HG02763 (cell line): Measurements from ENCODE around the gene SLC35E4.
A peak's percentile ranks its signal among the peaks of the same experiment; 100 is the strongest.
"Not testable (repeated sequence)": the region's sequence is repeated elsewhere in the genome, so short reads cannot be mapped to it uniquely, and the experiment has no call there.

ENCODE experiments used
- ATAC-seq: cut with Tn5 transposase; IDR thresholded peaks from one replicate; pipeline ENCODE4 v1.9.1; 2021; ENCODE audit warnings: mild to moderate bottlenecking, moderate library complexity; ENCODE audit not compliant: unreplicated experiment

The SLC35E4 gene, protein sequence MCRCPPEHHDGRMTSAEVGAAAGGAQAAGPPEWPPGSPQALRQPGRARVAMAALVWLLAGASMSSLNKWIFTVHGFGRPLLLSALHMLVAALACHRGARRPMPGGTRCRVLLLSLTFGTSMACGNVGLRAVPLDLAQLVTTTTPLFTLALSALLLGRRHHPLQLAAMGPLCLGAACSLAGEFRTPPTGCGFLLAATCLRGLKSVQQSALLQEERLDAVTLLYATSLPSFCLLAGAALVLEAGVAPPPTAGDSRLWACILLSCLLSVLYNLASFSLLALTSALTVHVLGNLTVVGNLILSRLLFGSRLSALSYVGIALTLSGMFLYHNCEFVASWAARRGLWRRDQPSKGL

DNA sequence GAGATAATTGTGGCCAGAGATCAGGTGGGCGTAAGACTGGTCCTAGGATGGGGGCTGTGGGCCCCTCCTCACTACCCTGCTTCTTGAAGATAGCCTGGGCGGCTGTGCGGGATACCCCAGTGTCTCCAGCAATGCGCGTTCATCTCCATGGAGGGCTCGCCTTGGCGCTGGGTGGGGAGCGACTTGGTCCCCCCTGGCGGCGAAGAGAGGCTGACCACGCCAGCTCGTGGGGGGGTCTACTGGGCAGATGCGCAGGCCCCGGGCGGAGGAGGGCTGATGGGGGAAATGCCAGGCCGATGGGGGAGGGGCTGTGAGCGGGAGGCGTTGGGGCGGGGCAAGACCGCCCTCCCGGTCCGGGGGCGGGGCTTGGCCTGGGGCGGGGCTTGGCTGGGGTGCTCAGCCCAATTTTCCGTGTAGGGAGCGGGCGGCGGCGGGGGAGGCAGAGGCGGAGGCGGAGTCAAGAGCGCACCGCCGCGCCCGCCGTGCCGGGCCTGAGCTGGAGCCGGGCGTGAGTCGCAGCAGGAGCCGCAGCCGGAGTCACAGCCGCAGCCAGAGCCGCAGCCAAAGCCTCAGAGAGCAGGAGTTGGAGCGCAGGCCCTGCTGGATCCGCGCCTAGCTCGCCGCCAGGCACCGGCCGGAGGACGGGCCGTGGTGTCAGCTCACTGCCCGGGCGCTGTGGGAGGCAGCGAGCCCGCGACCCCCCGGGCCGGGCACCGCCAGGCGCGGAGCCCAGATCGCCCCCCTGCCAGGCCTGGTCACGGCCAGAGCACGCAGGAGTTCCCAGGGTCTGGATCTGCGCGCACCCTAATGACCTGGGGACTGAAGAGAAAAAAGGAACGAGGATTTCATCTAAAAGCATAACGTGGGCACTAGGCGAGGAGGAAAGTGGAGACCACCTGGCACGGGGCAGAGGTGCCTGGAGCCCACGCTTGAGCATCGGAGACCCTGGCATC lies at the start of gene SLC35E4:
Gene SLC35E4 (plus strand): TSS at position 509 of the 953 bp plus-strand sequence. CDS start 670 bp downstream, outside the sequence.
- ATAC-seq, result peak; percentile 66

GRCh38 chr22:30586414-30586813 lies 49.2 kb upstream of the SLC35E4 start:
- no peak for ATAC-seq

DNA sequence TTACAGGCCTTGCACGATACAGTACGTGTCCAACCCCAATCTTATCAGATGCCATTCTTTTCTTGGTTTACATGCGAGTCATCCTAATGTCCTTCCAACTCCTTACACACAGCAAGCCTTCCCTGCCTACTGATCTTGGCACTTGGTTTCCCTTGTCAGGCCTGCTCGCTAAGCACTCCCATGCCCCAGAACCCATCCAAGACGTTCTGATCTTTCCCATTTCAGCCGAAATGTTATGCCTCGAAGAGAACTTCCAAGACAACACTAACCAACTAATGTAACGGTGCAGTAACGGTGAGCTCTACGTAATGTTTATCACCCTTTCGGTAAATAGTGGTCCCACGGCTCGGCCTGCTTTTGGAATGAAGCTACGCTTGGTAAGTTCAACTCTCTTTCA lies 44.4 kb upstream of the SLC35E4 start:
- no peak for ATAC-seq

- ATAC-seq, result peak; percentile 92
Observed at GRCh38 chr22:30591588-30592359, 43.8 kb upstream of the SLC35E4 start, which contains the start of gene PES1. TSS of gene PES1 (minus strand) at chr22:30591910. CDS start at chr22:30591833, 77 bp downstream.

GRCh38 chr22:30592360-30592713 lies 43.2 kb upstream of the SLC35E4 start:
- not testable (repeated sequence) for ATAC-seq

DNA sequence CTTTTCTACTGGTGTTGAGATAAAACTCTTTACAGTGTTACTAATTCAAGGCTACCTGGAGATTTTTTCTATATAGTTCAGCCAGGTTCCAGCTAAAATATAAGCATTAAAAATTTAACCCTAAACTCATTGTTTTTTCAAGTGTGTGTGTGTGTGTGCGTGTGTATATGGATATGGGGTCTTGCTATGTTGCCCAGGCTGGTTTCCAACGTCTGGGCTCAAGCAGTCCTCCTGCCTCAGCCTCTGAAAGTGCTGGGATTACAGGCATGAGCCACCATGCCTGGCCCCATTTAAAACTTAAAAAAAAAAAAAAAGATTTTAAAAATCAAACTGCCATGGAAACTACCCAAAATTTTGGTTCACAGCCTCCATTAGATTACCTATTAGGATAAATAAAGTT lies 39.4 kb upstream of the SLC35E4 start:
- ATAC-seq, result no peak

DNA sequence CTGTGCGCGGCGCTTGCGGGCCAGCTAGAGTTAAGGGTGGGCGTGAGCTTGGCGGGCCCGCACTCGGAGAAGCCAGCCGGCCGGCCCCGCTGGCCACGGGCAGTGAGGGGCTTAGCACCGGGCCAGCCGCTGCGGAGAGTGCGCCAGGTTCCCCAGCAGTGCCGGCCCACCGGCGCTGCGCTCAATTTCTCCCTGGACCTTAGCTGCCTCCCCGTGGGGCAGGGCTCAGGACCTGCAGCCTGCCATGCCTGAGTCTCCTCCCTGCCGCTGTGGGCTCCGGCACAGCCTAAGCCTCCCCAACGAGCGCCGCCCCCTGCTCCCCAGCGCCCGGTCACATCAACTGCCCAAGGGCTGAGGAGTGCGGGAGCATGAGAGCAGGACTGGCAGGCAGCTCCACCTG lies 38.7 kb upstream of the SLC35E4 start:
- ATAC-seq, result no peak

- ATAC-seq, result no peak
Observed at GRCh38 chr22:30598986-30599385, 36.6 kb upstream of the SLC35E4 start.

GRCh38 chr22:30600921-30601320 lies 34.7 kb upstream of the SLC35E4 start:
- ATAC-seq, result no peak

DNA sequence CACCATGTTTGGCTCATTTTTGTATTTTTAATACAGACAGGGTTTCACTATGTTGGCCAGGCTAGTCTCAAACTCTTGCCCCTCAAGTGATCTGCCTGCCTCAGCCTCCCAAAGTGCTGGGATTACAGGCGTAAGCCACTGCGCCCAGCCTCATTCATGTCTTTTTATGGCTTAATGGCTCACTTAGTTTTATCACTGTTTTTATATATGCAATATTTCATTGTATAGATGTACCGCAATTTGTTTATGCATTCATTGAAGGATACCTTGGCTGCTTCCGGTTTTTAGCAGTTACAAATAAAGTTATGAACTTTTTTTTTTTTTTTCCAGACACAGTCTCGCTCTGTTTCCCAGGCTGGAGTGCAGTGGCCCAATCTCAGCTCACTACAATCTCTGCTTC lies 34.1 kb upstream of the SLC35E4 start:
- ATAC-seq, result no peak

DNA sequence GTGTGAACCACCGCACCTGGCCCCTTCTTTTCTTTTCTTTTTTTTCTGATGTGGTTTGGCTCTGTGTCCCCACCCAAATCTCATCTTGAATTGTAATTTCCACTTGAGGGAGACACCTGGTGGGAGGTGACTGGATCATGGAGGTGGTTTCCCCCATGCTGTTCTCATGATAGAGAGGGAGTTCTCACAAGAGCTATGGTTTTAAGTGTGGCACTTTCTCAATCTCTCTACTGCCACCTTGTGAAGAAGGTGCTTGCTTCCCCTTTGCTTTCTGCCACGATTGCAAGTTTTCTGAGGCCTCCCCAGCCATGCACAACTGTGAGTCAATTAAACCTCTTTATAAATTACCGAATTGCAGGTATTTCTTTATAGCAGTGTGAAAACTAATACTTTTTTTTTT lies 33.5 kb upstream of the SLC35E4 start:
- ATAC-seq, result no peak

DNA sequence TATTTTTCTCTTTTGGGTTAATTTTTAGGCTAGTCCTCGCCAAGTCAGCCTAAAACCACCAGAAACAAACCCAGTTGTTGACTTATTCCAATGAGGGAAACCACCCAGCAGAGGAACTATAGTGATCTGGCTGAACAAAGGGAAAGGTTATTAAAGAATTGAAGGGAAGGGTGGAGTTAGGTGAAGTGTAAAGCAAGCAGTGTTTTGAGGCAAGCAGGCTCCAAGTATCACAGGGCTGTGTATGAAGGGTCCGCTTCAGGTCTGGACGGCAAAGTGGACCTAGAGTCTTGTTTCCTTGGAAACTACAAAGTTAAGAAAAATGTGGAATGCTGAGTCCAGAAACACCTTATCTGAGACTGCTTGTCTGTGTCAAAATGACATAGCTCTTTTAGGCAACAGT lies 31.8 kb upstream of the SLC35E4 start:
- no peak for ATAC-seq

GRCh38 chr22:30604723-30605122 lies 30.9 kb upstream of the SLC35E4 start:
- ATAC-seq, result no peak

GRCh38 chr22:30605449-30606110 lies 30.0 kb upstream of the SLC35E4 start:
- ATAC-seq, result no peak

- no peak for ATAC-seq
Observed at GRCh38 chr22:30606455-30607299, 28.9 kb upstream of the SLC35E4 start, which contains the start of gene TCN2. TSS of gene TCN2 (plus strand) at chr22:30607174. CDS start at chr22:30607332, 158 bp downstream.

DNA sequence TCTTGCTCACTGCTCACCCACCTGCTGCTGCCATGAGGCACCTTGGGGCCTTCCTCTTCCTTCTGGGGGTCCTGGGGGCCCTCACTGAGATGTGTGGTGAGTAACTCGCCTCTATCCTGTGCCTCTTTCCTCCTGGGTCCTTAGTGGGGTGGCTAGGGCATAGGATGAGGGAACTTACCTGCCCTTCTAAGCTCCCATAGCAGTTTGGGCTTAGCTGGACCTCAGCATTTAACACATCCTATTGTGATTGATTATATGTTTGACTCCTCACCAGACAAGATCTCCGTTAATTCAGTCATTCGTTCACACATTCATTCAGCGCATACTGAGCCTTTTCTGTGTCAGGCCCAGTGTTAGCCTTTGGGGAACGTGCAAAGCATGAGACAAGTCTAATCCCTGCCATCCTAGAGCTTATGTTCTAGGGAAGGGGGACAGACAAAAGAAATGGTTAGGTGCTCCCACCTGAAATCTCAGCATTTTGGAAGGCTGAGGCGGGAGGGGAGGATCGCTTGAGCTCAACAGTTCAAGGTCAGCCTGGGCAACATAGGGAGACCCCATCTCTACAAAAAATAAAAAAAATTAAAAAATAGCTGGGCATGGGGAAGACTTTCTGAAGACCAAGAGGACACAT lies 28.2 kb upstream of the SLC35E4 start:
- no peak for ATAC-seq

DNA sequence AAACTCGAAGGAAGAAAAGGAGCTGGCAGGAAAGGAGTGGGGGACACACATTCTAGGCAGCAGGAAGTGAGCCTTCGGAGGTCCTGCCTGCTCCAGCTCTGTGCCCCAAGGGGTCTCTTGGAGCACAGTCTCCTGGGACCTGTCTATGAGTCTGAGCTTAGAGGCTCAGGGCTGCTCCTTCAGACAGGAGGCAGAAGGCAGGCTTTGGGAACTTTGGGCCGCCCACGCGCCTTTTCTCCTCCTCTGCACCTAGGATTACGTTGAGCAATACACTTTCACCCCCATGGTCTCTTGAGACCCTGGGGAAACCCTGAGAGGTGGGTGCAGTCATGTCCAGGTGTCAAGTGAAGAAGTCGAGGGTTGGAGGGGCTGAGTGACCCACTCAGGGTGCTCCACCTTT lies 27.6 kb upstream of the SLC35E4 start:
- ATAC-seq, result no peak

- no peak for ATAC-seq
Observed at GRCh38 chr22:30609260-30610185, 26.1 kb upstream of the SLC35E4 start.
